Omental fat pad (tissue), 4 donors: ENCODE measurements around the gene ARHGEF26. TPM values are rescaled to one million over a fixed set of nuclear protein-coding genes. Genes with fewer than 3 reads are reported as not detected.

ENCODE experiments used
- ATAC-seq: fragments of 150-250 bp; one replicate; pipeline ENCODE4 v1.9.1; 2016; ENCODE audit warnings: mild to moderate bottlenecking, moderate library complexity; ENCODE audit not compliant: low FRiP score
- DNase-seq: peaks from one replicate; pipeline ENCODE4 v3.0.0-alpha.2; 2019; ENCODE audit warnings: low spot score
- CTCF ChIP-seq, 3 donors: fragments of 450-650 bp; IDR thresholded peaks; one replicate each; pipeline ENCODE4 v1.5.1; 2016 to 2017; ENCODE audit warnings: antibody characterized with exemption in 3 of 3, mild to moderate bottlenecking in 3 of 3, moderate library complexity in 2 of 3
- total RNA-seq, 4 donors: library from RNA; depleted of rRNA; stranded (reverse); fragments of >200 nt; gene quantifications; one replicate each; pipeline ENCODE4 v1.1.0, GENCODE V29; 2016

Gene ARHGEF26
- total RNA-seq, 4 donors from 2014 or later = 12.0 to 26.9 (median 14.1) TPM

- no peak for TF ChIP-seq CTCF (IDR thresholded peaks at IDR 0.05)
- no peak for ATAC-seq
- DNase-seq = no peak
These were observed 4.3 kb downstream of the ARHGEF26 start for GRCh38 chr3:154125378-154126030.

DNA sequence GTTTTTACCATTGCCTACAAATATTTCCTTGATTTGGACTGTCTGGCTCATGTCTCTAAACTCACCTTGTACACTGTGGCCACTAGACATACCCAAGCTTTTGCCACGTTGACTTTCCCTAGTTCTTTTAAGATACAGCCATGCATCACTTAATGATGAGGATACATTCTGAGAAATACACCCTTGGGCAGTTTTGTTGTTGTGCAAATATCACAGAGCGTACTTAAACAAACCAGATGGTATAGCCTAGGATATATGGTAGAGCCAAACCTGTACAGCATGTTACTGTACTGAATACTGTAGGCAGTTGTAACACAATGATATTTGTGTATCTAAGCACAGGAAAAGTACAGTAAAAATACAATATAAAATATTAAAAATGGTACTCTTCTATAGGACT lies 5.5 kb downstream of the ARHGEF26 start:
- TF ChIP-seq CTCF (IDR thresholded peaks at IDR 0.05) = no peak
- ATAC-seq = no peak

DNA sequence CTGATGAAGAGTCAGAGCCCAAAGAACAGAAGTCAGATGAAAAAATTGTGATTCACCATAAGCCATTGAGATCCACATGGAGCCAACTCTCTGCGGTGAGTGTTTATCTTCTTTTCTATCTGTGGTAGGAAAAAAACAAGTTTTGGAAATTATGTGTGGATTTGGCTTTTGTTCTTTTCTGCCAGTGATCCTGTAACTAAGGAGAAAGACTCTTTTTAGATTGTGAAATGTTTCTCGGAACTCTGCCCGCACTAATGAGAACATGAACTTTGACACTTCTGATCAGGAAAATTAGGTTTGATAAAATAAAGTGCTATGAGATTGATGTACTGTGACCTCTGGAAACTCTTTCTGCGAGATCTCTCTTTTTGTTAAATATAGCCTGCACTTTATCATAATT lies 8.4 kb downstream of the ARHGEF26 start:
- no peak for TF ChIP-seq CTCF (IDR thresholded peaks at IDR 0.05)
- no peak for DNase-seq
- ATAC-seq = no peak

More for the DNA sequence above, 5.5 kb downstream of the ARHGEF26 start:
- no peak for DNase-seq

GRCh38 chr3:154130540-154130939 lies 9.3 kb downstream of the ARHGEF26 start:
- no peak for TF ChIP-seq CTCF (IDR thresholded peaks at IDR 0.05)
- no peak for ATAC-seq

DNA sequence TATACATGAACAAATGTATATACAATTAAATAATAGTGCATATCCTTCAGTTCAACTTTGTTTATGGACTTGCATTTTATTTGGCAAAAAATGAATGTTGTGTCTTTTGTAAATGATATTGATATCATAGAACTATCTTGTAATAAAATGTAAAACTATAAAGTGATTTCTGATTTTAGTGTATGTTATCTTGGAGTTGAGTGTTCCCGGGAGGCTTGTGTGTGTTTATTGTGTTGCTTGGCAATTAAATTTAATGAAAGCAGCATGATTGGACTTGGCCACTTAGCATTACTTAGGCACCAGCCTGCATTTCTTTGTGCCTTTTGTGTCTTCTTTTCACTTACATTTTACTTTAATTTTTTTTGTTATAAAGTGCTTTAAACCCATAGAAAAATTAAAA lies 10.6 kb downstream of the ARHGEF26 start:
- ATAC-seq = no peak
- TF ChIP-seq CTCF (IDR thresholded peaks at IDR 0.05) = no peak
- no peak for DNase-seq

More at GRCh38 chr3:154130540-154130939, 9.3 kb downstream of the ARHGEF26 start:
- DNase-seq = no peak

GRCh38 chr3:154132777-154133375 lies 11.7 kb downstream of the ARHGEF26 start:
- no peak for DNase-seq
- no peak for ATAC-seq

More at GRCh38 chr3:154132777-154133375, 11.7 kb downstream of the ARHGEF26 start:
- no peak for TF ChIP-seq CTCF (IDR thresholded peaks at IDR 0.05)
